ENCODE measurements around the gene LRRK2. TPM values are rescaled to one million over a fixed set of nuclear protein-coding genes. Genes with fewer than 3 reads are reported as not detected.

LRRK2 gene
- total RNA-seq, 5 donors from 2014 or later (not counting 1 experiment from before 2014, with no cell fraction given), result 0.47 to 2.3 (median 1.8) TPM

- no peak overlapping the region for H3K27ac ChIP-seq (ENCODE audit: low read length)
- no peak overlapping the region for H3K27ac Mint-ChIP-seq
- no peaks in the 10 kb centered on the region for H3K36me3 Mint-ChIP-seq
- no peak for DNase-seq
- WGBS (ENCODE audit: insufficient coverage), result no CpG with 5 or more reads among the region's 3 CpGs
- ChIA-PET CTCF (no interaction called here), POLR2A (no interaction called here)
- H3K9me3 Mint-ChIP-seq, result no peaks in the 10 kb centered on the region
- H3K27me3 Mint-ChIP-seq, result no peaks in the 10 kb centered on the region
- no peak for ATAC-seq (replicated peaks in 1 of 4)
- H3K27me3 ChIP-seq (replicated peaks in 1 of 2; ENCODE audit: control insufficient read depth in 2 of 2, extremely low read depth in 1 of 2, insufficient read depth in 2 of 2, low read length in 1 of 2), result no peaks in the 10 kb centered on the region
- no peak overlapping the region for H3K4me3 ChIP-seq (ENCODE audit: control insufficient read depth in 1 of 2, extremely low read depth in 1 of 2, low read length in 1 of 2)
- H3K4me1 Mint-ChIP-seq, result no peaks in the 10 kb centered on the region
- no peaks in the 10 kb centered on the region for H3K4me1 ChIP-seq (ENCODE audit: control insufficient read depth in 1 of 2, extremely low read depth in 1 of 2, insufficient read depth in 2 of 2, low read length in 2 of 2)
- no peak overlapping the region for H3K4me3 Mint-ChIP-seq
- no peaks in the 10 kb centered on the region for H3K36me3 ChIP-seq (ENCODE audit: control insufficient read depth in 2 of 2, extremely low read depth in 1 of 2, insufficient read depth in 1 of 2, low read length in 1 of 2)
- no peaks in the 10 kb centered on the region for H3K9me3 ChIP-seq
Observed at GRCh38 chr12:40399656-40400055, 174.9 kb downstream of the LRRK2 start.

GRCh38 chr12:40405419-40405818, 180.6 kb downstream of the LRRK2 start:
- no peaks in the 10 kb centered on the region for H3K9me3 Mint-ChIP-seq

More at GRCh38 chr12:40405419-40405818, 180.6 kb downstream of the LRRK2 start:
- Histone ChIP-seq H3K4me1 (ENCODE audit: control insufficient read depth in 1 of 2, extremely low read depth in 1 of 2, insufficient read depth in 2 of 2, low read length in 2 of 2) (no peaks in the 10 kb centered on the region), H3K27ac (ENCODE audit: low read length) (no peak overlapping the region), H3K27me3 (replicated peaks in 1 of 2; ENCODE audit: control insufficient read depth in 2 of 2, extremely low read depth in 1 of 2, insufficient read depth in 2 of 2, low read length in 1 of 2) (no peaks in the 10 kb centered on the region), H3K36me3 (ENCODE audit: control insufficient read depth in 2 of 2, extremely low read depth in 1 of 2, insufficient read depth in 1 of 2, low read length in 1 of 2) (no peaks in the 10 kb centered on the region), H3K9me3 (no peaks in the 10 kb centered on the region), H3K4me3 (ENCODE audit: control insufficient read depth in 1 of 2, extremely low read depth in 1 of 2, low read length in 1 of 2) (no peak overlapping the region)
- no peaks in the 10 kb centered on the region for H3K36me3 Mint-ChIP-seq
- ATAC-seq (replicated peaks in 1 of 4) (no peak), DNase-seq (no peak)
- 83% methylated on average over 1 of the region's 8 CpGs for WGBS (ENCODE audit: insufficient coverage)
- no peaks in the 10 kb centered on the region for H3K27me3 Mint-ChIP-seq
- no peaks in the 10 kb centered on the region for H3K4me1 Mint-ChIP-seq
- H3K27ac Mint-ChIP-seq, result no peak overlapping the region
- ChIA-PET POLR2A (no interaction called here), CTCF (no interaction called here)
- no peak overlapping the region for H3K4me3 Mint-ChIP-seq

Other genes starting within 250 kb of the LRRK2 start
- 1 to 10 TPM; 4.2 to 6.0 (median 5.1) TPM for gene SLC2A13, start 118.9 kb upstream of the LRRK2 start, total RNA-seq